Heart left ventricle (tissue), 16 donors: ENCODE data around the gene TACC3. TPM values are rescaled to one million over a fixed set of nuclear protein-coding genes. Genes with fewer than 3 reads are reported as not detected.

Experiments
- ATAC-seq, 4 donors: fragments of 200-7000 bp; cut with Tn5 transposase; one replicate each; pipeline ENCODE4 v1.9.1; 2020 to 2022; ENCODE audit warnings: moderate library complexity in 4 of 4, mild to moderate bottlenecking in 3 of 4, moderate number of reproducible peaks in 1 of 4
- DNase-seq, 5 donors: peaks; one replicate each; pipeline ENCODE4 v3.0.0-alpha.2; 2020
- H3K27ac ChIP-seq, 12 donors: fragments of 200-600 bp; sonication (generic) in 4 of 12; one replicate each; pipeline versions ENCODE4 v1.5.0 to v1.8.0; 2016 to 2022; ENCODE audit warnings: mild to moderate bottlenecking in 2 of 12
- H3K27me3 ChIP-seq, 9 donors: fragments of 200-600 bp; sonication (generic) in 2 of 9; one replicate each; pipeline versions ENCODE4 v1.5.1 to v1.8.0; 2016 to 2022; ENCODE audit warnings: mild to moderate bottlenecking in 3 of 9
- H3K36me3 ChIP-seq, 9 donors: fragments of 200-600 bp; sonication (generic) in 2 of 9; one replicate each; pipeline versions ENCODE4 v1.5.0 to v1.8.0; 2018 to 2022; ENCODE audit warnings: mild to moderate bottlenecking in 2 of 9
- H3K4me1 ChIP-seq, 12 donors: fragments of 200-600 bp; sonication (generic) in 4 of 12; one replicate each; pipeline versions ENCODE4 v1.5.0 to v1.8.0; 2016 to 2022; ENCODE audit warnings: mild to moderate bottlenecking in 3 of 12
- H3K4me3 ChIP-seq, 12 donors: fragments of 200-600 bp; sonication (generic) in 4 of 12; one replicate each; pipeline versions ENCODE4 v1.5.0 to v1.8.0; 2017 to 2022; ENCODE audit warnings: mild to moderate bottlenecking in 9 of 12, moderate library complexity in 4 of 12
- H3K9me3 ChIP-seq, 12 donors: fragments of 200-600 bp; sonication (generic) in 4 of 12; one replicate each; pipeline versions ENCODE4 v1.5.0 to v1.8.0; 2016 to 2022; ENCODE audit warnings: mild to moderate bottlenecking in 1 of 12
- POLR2A ChIP-seq, 2 donors: fragments of 450-650 bp; IDR thresholded peaks; one replicate each; pipeline ENCODE4 v1.6.1; 2017; ENCODE audit warnings: antibody characterized with exemption in 2 of 2, mild to moderate bottlenecking in 2 of 2, moderate library complexity in 2 of 2
- WGBS, 4 donors: extraction: QIAGEN DNeasy Blood & Tissue Kit in 2 of 4; methylation state at CpG; one replicate each; pipeline versions ENCODE4 v1.1.5 to v1.1.7; 2013 to 2018; 5-methylcytosine and 5-hydroxymethylcytosine counted together
- intact Hi-C, 10 donors: fragments of 100-400 bp; cut with DNase I; formaldehyde crosslinking; loops; one replicate each; pipeline versions ENCODE4 v1.11.1 to v1.14.2; 2022
- polyA plus RNA-seq, 2 donors: library from polyadenylated mRNA; stranded (reverse); fragments of 200-250 nt; gene quantifications; one replicate each; pipeline ENCODE4 v1.2.3, GENCODE V29; 2013
- total RNA-seq, 9 donors: library from RNA; depleted of rRNA in 2 of 9; stranded (reverse); fragments of >200 nt in 2 of 9; fragmentation: NEBNext Ultra II Directional in 3 of 9; extraction: Animal tissue kit (Norgen Biotek cat#: 25700) in 3 of 9; gene quantifications; one replicate each; pipeline versions ENCODE4 v1.1.0 to v1.2.4, GENCODE V29; 2016 to 2023
- TF ChIP-seq, protein P1 (sequence below), 12 donors: fragments of 200-600 bp; sonication (generic) in 4 of 12; IDR thresholded peaks; one replicate each; pipeline versions ENCODE4 v1.5.0 to v1.8.0; 2018 to 2022; ENCODE audit warnings: antibody characterized with exemption in 12 of 12, mild to moderate bottlenecking in 5 of 12
- donor health status: ischemic (EF 13 %, LVEDD 7.1; RV severe dilation, severe dysfunction).
- donor health status: healthy with polysubstance abuse.
- donor health status: DM: no; HTN: yes; CAD: no.
- donor health status: DM: no; HTN: no; CAD: no.
- donor health status: ischemic (EF 25% LVEDD 6.9; RV normal size, moderate dysfunction).
- donor health status: ischemic (EF 25% LVEDD 5.7; RV mildly dilated, moderate dysfunction).
- donor health status: healthy.
- donor health status: DM: yes; HTN: yes; CAD: no.
- donor health status: ischemic (EF 35%, LVEDD 5.7; RV mildly dilated, moderate dysfunction).
- donor health status: nonischemic (EF 11% LVEDD 7.7; RV severe dilation, severe dysfunction).
- donor health status: DM: yes; HTN: yes; CAD: no.
- donor health status: PGD.
- donor health status: ischemic (EF 29% LVEDD 5.4; RV normal size, mild dysfunction).
- donor health status: nonischemic (EF 23%, LVEDD 6.1; RV moderate dilation, normal function).

Gene TACC3
- total and polyA plus RNA-seq, 11 donors, result 2.9 to 19.1 (median 6.1) TPM

DNA sequence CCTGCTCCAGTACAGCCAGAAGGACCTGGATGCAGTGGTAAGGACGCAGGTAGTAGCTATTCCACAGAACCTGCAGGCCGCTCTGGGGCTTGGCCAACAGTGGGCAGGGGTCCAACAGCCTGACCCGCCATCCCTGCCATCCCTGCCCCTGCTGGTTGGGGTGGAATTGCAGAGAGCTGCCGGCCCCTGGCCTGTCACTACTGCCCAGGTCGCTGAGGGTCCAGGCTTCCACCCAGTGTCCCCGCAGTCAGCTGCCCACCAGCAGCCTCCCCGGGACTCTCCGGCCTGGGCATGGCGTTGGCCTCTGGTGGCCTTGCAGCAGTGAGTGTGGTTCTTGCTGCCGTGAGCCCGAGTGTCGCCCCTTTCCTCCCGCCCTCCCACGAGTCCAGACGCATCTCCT lies 16.3 kb downstream of the TACC3 start:
- peaks cover 0 to 15% (median 5%) of the 10 kb centered on the region in 12 donors for H3K9me3 ChIP-seq
- H3K27ac ChIP-seq, result no peak overlapping the region
- peaks cover 4 to 98% (median 47%) of the 10 kb centered on the region in 9 donors for H3K36me3 ChIP-seq
- no peak for DNase-seq
- no peak overlapping the region for H3K4me3 ChIP-seq
- no peaks in the 10 kb centered on the region for H3K27me3 ChIP-seq
- no peaks in the 10 kb centered on the region for H3K4me1 ChIP-seq
- intact Hi-C loops, result no loop called here
- ATAC-seq, result no peak
- 96 to 98% (median 97%) methylated on average over 12 to 15 of the region's 15 CpGs for WGBS, 4 donors
- TF ChIP-seq, protein P1, sequence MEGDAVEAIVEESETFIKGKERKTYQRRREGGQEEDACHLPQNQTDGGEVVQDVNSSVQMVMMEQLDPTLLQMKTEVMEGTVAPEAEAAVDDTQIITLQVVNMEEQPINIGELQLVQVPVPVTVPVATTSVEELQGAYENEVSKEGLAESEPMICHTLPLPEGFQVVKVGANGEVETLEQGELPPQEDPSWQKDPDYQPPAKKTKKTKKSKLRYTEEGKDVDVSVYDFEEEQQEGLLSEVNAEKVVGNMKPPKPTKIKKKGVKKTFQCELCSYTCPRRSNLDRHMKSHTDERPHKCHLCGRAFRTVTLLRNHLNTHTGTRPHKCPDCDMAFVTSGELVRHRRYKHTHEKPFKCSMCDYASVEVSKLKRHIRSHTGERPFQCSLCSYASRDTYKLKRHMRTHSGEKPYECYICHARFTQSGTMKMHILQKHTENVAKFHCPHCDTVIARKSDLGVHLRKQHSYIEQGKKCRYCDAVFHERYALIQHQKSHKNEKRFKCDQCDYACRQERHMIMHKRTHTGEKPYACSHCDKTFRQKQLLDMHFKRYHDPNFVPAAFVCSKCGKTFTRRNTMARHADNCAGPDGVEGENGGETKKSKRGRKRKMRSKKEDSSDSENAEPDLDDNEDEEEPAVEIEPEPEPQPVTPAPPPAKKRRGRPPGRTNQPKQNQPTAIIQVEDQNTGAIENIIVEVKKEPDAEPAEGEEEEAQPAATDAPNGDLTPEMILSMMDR (IDR thresholded peaks at IDR 0.05), result no peak
- no peak for TF ChIP-seq POLR2A (IDR thresholded peaks at IDR 0.05)

- Histone ChIP-seq H3K4me3 (no peak overlapping the region), H3K36me3 (peaks cover 4 to 98% (median 43%) of the 10 kb centered on the region in 9 donors), H3K27me3 (no peaks in the 10 kb centered on the region), H3K9me3 (peaks cover 0 to 15% (median 5%) of the 10 kb centered on the region in 12 donors), H3K4me1 (no peaks in the 10 kb centered on the region), H3K27ac (no peak overlapping the region)
- intact Hi-C loops, result no loop called here
- TF ChIP-seq POLR2A (IDR thresholded peaks at IDR 0.05), result no peak
- TF ChIP-seq, protein P1 (IDR thresholded peaks at IDR 0.05), result no peak
- 95 to 99% (median 98%) methylated on average over 4 of the region's 4 CpGs for WGBS, 4 donors
- no peak for ATAC-seq
- no peak for DNase-seq
Measured at GRCh38 chr4:1738410-1738809, 17.1 kb downstream of the TACC3 start.

- H3K4me1 ChIP-seq, result no peaks in the 10 kb centered on the region
- intact Hi-C loops, result no loop called here
- H3K27ac ChIP-seq, result no peak overlapping the region
- no peak for TF ChIP-seq POLR2A (IDR thresholded peaks at IDR 0.05)
- TF ChIP-seq, protein P1 (IDR thresholded peaks at IDR 0.05), result no peak
- no peaks in the 10 kb centered on the region for H3K27me3 ChIP-seq
- peaks cover 0 to 15% (median 5%) of the 10 kb centered on the region in 12 donors for H3K9me3 ChIP-seq
- H3K4me3 ChIP-seq, result no peak overlapping the region
- WGBS, 4 donors, result 89 to 98% (median 96%) methylated on average over 3 to 9 of the region's 9 CpGs
- DNase-seq (no peak), ATAC-seq (no peak)
- peaks cover 4 to 97% (median 37%) of the 10 kb centered on the region in 9 donors for H3K36me3 ChIP-seq
Measured at GRCh38 chr4:1739358-1739757, 18.0 kb downstream of the TACC3 start.

GRCh38 chr4:1740021-1740545 lies 18.8 kb downstream of the TACC3 start:
- ATAC-seq (peak in 2 of 4 donors; percentile 7 to 33), DNase-seq (no peak)
- peak overlapping the region in 1 of 12 donors; percentile 27 for H3K27ac ChIP-seq
- 93 to 95% (median 93%) methylated on average over 19 to 22 of the region's 22 CpGs for WGBS, 4 donors
- intact Hi-C loops, result no loop called here
- H3K36me3 ChIP-seq, result peaks cover 4 to 97% (median 31%) of the 10 kb centered on the region in 9 donors
- peaks cover 0 to 15% (median 5%) of the 10 kb centered on the region in 12 donors for H3K9me3 ChIP-seq
- no peaks in the 10 kb centered on the region for H3K4me1 ChIP-seq
- no peak overlapping the region for H3K4me3 ChIP-seq
- TF ChIP-seq POLR2A (IDR thresholded peaks at IDR 0.05), result no peak
- TF ChIP-seq, protein P1 (IDR thresholded peaks at IDR 0.05), result no peak
- H3K27me3 ChIP-seq, result no peaks in the 10 kb centered on the region
